LHCN-M2 (cell line): ENCODE results near the gene APBB1IP. TPM values are rescaled to one million over a fixed set of nuclear protein-coding genes. Genes with fewer than 3 reads are reported as not detected.

Experiments used
- DNase-seq: peaks from one replicate; pipeline ENCODE4 v3.0.0-alpha.2; 2012; ENCODE audit warnings: low read depth
- total RNA-seq: library from RNA; depleted of rRNA; stranded (reverse); fragments of >200 nt; gene quantifications from 2 replicates; pipeline ENCODE4 v1.2.3, GENCODE V29; 2014

Gene APBB1IP
- total RNA-seq, 1 experiment from 2014 or later = not detected

DNA sequence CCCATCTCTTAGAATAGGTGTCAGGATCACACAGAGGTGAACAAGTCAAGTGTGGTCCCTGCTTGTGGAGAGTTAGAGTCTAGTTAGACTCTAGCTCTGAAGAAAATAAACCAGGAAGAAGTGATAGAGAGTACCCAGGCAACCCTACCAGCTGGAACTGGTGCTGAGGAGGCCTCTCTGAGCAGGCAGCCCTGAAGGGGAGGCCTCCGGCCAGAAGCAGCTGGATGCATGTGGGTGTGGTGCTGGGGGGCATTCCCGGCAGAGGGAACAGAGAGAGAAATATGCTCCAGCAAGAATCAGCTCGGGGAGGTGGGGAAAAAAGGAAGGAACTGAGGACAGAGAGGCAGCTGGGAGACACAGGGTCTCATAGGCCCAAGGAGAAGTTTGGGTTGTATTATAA is 68.6 kb downstream of the APBB1IP start:
- DNase-seq = no peak

DNA sequence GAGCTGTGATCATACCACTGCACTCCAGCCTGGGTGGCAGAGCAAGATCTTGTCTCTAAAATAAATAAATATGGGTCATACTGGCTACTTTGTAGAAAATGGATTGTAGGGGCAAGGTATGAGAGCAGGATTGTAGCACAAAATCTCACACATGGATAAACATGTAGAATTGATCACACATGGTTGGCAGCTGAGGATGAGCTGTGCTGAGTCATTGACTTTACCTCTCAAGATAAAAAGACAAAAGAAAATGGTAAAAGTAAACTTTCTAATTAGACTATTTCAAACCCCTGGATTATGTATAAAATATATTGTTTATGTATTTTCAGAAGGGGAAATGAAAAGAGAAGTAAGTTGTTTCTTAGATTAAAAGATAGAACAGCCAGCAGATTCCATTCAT is 69.3 kb downstream of the APBB1IP start:
- no peak for DNase-seq

DNA sequence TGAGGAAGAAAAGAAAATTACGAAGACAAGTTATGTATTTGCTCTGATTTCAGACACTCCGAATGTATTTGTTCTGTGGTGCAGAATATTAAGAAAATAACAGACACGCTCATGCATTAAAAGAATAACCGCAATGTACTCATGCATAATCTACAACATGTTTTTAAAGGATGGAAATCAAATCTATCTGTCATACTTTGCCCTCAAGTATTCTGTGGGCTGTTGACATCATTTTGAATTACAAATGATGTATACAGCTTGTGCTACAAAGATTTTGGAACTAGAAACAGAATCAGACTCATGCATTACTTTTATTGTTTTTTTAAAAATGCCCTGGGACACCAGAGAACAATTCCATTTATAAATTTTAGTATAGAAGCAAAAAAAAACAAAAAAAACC is 69.9 kb downstream of the APBB1IP start:
- no peak for DNase-seq

DNA sequence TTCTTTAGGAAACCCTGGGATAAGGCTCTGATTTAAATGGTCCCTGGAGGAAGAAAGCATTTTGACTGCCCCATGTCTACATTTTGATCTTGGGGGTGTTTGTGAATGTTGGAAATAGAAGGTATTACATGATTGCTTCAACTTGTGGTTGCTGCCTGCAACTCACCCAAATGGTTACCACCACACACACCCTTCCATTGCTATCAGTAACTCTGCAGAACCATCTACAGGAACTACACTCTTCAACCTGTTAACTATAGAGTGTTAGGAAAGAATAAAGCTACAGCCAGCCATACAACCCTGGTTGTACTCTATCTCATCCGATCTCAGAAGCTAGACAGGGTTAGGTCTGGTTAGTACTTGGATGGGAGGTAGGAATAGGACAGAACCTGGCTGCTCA is 71.2 kb downstream of the APBB1IP start:
- no peak for DNase-seq

DNA sequence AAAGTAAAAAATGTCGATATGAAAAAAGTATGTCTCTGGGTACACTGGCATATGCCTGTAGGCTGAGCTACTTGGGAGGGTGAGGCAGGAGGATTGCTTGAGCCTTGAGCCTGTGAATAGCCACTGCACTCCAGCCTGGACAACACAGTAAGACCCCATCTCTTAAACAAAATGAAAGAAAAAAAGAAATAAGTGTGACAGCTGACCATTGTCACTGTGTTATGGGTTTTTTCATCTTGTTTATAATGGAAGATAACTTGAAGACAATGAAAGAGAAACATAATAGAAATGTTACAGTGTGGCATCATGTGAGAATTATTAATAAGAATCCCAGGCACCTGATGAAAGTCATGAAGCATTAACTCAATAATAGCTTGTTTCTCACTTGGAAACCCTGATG is 75.0 kb downstream of the APBB1IP start:
- DNase-seq = no peak

DNA sequence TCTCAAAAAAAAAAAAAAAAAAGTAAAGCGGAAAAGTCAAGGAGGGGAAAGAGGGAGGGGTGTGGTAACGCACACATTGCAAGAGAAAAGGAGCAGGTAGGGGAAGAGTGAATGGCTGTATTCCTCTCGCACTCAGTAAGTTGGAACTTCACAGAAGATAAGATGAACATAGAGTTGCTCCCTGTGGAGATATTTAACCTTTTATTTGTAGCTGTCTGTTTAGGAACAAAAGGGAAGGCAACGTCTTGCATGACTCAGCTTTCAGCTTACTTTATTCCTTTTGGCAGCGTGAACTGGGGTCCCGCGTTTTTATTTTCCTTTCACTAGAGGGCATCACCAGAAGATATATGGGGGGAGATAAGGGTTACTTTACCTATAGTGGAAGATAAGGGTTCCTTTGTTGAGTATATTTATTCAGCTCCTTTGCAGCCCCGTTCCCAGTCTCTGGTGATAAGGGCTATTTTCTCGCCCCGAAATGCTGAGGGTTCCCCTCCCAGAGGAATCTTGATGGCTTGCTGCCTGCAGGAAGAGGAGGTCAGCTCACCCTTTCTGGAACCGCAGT is 78.5 kb downstream of the APBB1IP start:
- no peak for DNase-seq

DNA sequence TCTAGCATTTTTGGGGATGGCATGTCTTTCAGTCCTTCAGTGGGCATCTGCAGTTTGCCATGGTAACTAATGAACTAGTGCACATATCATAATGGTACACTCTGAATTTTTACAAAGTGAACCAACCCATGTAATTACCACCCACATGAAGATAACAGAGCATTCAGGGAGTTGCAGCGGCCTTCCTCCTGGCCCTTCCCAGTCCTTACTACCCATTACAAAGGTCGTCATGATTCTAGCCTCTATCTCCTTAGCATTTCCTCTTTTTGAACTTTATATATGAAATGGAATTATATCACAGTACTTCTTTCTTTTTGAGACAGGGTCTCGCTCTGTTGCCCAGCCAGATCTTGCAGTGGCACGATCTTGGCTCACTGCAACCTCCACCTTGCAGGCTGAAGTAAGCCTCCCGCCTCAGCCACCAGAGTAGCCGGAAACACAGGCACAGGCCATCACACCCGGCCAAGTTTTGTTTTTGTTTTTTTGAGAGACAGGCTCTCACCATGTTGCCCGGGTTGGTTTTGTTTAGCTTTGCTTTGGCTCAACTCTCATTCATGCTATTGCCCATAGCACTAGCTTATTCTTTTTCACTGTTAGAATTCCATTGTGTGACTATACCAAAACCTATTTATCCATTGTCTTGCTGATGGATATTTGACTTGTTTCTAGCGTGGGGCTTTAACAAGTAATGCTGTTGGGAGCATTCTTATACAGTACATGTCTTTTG is 79.2 kb downstream of the APBB1IP start:
- no peak for DNase-seq

DNA sequence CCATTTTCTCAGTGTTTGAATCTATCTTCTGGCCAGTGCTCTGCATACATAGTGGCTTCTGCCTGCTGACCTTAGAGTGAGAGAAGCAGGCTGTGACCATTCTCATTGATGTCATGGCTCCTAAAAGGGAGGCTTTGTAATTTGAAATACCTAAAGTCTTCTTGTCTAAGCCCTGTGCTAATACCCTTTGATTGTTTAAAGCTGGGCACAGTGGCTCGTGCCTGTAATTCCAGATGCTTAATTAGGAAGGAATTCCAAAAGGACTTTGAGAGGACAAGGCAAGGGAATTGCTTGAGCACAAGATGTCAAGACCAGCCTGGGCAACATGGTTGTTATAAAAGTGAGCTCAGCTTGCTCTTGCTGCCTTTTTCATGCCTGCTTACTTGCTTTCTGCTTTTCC is 81.7 kb downstream of the APBB1IP start:
- no peak for DNase-seq

DNA sequence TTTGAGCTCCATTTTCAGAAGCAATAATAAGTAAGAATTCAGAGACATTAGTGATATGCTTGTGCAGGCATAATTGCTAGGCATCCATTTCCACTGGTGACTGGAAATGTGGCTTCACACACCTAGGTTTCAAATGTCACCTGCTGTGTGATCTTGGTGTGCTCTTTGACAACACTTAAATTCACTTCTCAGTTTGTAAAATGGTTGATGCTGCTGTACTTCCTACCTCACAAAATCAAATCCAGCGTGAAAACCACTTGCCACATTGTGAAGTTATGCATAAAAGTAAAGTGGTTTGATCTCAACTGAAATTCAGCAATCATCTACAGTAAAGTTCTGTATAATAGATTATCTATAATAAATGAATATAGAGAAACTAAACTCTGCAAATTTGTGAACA is 82.4 kb downstream of the APBB1IP start:
- DNase-seq = no peak

DNA sequence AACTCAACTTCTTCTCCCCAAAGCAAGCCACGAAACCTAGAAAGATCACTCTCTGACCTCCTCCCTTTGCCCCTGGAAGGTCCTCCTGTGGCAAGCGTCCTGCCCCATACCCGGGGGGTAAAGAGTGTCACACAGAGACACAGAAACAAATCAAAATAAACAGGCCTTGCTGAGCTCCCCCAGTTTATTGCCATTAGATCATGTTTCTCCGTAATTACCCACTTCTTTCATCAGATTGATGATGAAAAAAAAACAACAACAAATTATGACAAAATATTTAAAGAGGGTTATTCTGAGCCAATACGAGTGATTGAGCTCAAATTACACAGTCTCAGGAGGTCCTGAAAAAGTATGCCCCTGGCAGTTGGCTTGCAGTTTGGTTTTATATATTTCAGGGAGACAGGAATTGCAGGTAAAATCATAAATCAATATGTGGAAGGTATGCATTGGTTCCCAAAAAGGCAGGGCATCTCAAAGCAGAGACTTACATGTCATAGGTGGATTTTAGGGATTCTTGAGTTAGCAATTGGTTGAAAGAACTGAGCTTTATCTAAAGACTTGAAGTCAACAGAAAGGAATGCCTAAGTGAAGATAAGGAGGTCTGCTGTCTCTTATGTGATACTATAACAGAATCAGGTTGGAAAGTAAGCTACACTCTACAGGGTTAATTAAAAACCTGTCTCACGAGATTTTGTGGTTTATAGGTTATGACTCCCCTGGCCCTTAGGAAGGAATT is 86.2 kb downstream of the APBB1IP start:
- no peak for DNase-seq

DNA sequence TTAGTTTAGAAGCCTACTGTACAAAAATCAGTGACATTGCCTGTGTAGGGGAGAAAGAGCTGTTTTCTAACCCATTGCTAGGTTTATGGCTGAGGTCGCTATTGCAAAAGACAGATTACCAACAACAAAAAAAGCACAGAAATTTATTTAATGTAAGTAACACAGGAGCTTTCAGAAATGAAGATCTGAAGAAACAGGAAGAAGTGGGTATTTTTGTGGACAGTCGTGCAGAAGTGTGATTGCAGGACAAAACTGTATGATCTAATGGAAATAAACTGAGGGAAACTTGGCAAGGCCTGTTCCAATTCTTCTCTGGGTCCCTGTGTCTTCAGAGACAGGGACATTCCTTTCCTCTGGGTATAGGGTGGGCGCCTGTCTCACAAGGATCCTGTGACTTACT is 87.4 kb downstream of the APBB1IP start:
- DNase-seq = no peak

DNA sequence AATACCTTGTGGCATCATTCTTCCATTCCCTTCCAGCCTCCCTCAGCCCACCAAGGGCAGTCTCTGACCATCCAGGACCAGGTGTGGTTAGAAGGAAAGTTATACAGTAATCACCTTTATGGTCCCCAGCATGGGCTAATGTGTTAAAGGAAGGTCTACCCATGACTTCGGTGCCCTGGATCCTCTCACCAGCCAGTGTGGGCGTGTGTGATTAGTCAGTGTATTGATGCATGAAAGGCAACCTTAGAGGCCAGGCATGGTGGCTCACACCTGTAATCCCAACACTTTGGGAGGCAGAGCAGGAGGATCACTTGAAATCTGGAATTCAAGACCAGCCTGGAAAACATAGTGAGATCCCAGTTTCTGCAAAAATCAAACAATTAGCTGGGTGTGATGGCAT is 88.9 kb downstream of the APBB1IP start:
- no peak for DNase-seq

DNA sequence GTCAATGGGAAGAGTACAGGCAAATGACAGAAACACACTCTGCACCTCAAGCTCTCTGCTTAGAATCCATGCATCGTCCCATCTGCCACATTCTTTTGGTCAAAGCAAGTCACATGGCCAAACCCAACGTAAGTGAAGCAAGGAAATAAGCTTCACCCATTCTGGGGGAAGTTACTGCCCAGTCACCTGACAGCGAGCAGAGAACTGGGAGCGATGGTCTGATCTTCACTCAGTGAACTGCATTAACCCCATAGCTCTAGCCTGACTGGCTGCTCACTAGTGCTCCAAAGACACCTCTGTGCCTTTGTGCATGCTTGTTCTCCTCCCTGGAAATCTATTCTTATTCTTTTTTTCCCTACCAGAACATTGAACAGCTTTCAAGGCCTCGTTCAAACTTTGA is 89.9 kb downstream of the APBB1IP start:
- DNase-seq = no peak

DNA sequence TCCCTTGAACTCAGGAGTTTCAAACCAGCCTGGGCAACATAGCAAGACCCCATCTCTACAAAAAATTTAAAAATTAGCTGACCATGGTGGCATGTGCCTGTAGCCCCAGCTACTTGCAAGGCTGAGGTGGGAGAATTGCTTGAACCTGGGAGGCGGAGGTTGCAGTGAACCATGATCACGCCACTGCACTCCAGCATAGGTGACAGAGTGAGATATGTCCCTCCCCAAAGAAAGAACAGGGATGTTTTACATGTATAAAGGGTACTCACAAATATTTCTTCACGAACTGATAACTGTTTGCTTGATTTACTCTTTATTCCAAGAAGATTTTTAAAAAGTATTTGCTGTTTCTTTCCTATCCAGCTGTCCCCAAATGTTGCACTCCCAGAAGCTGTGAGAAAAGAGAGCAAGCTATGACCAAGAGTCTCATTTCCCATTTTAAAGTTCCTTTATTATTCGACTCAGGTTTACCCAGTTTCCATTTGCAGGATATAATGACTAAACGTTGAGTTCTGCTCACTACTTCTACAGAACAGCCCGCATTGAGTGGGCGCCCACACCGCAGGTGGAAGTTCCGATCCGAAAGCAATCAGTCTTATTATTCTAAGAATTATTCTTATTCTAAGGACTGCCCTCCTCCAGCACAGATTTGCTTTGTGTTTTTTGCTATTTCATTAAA is 90.7 kb downstream of the APBB1IP start:
- no peak for DNase-seq

DNA sequence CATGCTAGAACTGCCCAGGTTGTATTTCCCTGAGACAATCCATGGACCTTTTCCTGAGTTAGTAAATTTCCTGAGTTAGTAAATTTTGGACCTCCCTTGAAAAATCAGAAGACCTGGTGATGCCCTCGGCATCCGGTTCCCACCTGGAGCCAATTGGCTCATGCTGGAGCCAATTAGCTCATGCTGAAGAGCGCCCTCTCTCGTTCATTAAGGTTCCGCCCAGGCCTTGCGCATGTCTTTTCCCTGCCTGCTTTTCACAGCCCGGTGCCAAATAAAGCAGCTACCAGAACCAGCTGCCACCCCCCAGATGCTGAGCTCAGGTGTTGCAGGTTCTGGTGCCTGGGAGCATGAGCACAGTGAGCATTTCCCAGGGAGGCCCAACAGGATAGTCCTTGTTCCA is 96.2 kb downstream of the APBB1IP start:
- DNase-seq = no peak

DNA sequence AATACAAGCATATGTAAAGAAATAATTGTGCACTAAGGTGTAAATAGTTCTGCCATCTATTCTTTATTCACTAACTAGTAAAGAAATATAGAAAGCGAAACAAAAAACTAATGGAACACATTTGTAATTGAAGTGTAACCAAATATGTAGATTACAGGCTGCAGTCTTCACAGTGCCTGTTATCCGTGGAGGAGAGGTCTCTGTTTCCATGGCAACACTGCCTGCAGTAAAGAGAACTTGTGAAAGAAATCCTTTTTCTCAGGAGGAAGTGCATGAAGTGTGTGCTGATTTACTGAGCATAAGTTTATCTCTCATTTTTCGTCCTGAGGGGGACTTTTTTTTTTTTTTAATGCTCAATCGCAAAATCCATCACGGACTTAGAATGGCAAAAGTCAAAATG is 102.5 kb downstream of the APBB1IP start:
- DNase-seq = no peak

DNA sequence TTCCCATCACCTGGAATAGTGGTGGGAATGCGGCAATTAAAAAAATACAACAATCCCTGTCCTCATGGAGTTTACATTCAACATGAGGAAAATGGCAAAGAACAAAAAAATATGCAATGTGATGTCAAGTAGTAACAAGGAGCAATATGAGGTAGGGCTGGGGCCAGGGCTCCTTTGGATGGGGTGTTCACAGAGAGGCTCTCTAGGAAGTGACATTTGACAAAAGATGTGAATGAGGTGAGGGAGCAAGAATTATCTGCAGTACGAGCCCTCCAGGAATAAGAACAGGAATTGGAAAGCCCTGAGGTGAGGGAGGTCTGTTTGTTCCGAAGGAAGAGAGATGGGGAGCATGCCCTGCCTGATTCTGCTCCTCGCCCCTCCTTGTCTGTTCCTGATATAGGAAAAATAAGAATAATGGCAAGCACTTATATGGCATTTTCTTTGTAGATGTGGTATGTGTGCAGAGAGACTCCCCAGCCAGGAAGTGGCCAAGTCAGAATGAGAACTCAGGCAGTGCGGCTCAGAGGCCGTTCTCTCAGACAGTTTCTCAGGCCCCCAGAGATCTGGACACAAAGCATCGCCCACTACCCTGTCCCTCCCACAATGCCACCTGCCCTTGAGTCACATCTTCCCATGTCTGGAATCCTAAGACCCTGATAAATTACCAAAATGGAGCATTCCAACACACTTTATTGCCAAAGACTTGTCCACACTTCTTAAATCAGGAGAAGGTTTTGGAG is 105.6 kb downstream of the APBB1IP start:
- DNase-seq = no peak

DNA sequence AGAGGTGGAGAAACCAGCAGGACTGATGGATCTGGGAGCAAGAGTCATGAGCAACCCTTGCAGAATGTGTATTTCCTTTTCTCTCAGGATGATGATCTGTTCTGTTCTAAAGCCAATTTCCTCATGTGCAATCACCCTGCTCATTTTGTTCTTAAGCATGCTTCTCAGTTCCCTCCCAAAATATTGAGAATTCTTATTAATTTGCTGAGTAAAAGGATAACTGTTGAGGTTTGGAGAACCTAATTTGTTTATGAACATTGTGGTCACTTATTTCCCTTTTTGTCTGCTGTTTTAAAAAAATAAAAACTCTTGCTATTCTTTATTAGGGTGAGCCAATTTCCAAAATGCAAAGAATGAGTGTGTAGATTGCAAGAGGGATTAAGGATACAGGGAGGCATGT is 106.8 kb downstream of the APBB1IP start:
- DNase-seq = no peak

DNA sequence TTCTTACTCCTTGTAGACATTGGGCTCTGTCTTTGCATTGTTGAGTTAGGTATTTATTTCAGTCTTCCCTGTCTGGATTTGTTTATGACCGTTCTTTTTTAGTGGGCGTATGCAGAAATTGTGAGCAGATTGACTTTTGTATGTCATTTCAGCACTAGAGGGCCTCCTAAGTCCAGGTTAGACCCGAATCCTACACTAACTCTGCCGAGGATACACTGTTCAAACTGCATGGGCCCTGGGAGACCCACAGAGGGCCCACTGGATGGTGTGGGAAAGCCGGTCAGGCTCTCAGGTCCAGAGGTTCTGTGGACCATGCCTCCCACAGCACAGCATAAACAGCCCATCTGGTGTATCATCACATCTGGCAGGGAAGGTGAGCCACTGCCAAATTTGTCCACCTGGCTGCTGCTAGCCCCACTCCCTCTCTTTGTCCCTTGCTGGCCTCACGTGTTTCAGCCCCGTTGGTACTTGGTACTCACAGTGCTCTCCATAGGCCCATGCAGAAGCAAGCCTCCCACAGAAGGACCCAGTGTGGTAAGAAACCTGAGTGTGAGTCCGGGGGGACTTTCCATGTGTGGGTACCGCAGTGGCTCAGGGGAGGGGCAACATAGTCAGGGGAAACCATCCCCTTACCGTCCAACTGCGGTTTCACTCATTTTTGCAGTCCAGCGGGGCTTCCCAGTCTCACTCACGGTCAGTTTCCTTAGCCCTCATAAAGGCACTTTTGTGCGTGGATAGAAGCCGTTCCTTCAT is 112.8 kb downstream of the APBB1IP start:
- no peak for DNase-seq

DNA sequence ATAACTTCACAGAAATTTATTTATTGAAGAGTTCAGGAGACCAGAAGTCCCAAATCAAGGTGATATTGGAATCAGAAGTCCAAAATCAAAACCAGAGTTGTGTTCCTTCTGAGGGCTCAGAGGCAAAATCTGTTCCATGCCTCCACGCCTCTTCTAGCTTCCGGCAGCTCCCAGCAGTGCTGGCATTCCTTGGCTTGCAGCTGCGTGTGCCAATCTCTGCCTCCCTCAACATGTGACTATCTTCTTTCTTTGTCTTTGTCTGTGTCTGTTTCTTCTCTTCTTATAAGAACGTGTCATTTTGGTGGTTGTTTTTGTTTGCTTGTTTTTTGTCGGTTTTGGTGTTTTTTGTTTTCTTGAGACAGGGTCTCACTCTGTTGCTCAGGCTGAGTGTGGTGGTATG is 116.1 kb downstream of the APBB1IP start:
- DNase-seq = peak; percentile 6
